ENCODE measurements around the gene CHST11.
"Not testable (repeated sequence)": the region's sequence is repeated elsewhere in the genome, so short reads cannot be mapped to it uniquely, and the experiment has no call there.

CHST11 gene

DNA sequence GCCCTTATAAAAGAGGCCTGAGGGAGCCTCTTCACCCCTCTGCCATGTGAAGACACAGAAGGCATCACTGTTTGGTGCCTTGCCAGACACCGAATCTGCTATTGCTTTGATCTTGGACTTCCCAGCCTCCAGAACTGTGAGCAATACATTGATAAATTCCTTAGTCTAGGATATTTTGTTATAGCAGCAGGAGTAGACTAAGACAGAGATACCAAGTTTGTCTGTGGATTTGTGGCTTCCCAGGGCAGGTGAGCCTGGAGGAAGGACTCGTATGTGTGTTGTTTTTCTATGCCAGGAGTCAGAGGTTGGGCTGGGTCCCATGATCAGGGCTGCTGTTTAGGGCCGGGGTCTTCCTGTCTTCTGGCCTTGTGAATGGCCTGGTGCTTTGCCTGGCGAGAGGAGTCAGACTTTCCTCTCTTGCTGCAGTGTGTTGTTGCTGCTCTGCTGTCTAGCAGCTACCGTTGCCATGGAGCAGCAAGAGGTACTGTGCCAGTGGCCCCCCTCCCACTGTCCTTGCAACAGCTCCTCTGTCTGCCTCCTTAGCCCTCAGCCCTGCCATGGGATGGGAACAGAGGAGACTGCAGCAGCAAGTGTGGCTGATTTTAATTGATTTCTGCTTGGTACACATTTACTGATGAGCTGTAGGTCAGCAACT lies 111.2 kb downstream of the CHST11 start:
- no peak for DNase-seq

DNA sequence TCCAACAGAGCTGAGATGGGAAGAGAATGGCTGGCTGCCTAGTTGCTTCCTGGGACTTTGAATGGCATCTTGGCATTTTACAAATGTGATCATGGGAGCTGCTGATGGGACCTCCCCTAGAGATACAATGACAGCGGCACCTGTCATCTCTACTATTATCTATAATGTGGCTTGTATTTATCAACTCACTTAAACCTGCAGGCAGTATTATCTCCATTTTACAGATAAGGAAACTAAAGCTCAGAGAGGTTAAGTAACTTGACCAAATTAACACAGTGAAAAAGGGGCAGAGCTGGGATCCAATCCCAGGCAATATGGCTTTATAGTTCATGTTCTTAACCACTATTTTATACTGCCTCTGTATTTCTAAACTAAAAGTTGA lies 111.7 kb downstream of the CHST11 start:
- no peak for DNase-seq

DNA sequence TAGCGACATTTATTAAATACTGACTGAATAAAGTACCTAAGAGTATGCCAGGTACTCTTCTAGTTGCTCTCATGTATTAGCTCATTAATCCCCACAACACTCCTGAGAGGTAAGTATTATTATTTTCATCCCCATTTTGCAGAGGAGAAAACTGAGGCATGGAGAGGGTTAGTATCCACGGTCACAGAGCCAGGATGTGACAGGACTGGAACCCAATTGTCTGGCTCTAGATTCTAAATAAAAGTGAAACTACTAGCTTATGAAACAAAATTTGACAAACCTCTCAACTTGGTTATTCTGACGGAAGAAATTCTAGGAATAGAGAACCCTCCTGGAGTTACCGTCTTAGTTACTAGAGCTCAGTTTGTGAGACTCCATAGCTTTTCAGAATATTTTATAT lies 112.2 kb downstream of the CHST11 start:
- DNase-seq, result peak in 1 of 2 donors; percentile 9

DNA sequence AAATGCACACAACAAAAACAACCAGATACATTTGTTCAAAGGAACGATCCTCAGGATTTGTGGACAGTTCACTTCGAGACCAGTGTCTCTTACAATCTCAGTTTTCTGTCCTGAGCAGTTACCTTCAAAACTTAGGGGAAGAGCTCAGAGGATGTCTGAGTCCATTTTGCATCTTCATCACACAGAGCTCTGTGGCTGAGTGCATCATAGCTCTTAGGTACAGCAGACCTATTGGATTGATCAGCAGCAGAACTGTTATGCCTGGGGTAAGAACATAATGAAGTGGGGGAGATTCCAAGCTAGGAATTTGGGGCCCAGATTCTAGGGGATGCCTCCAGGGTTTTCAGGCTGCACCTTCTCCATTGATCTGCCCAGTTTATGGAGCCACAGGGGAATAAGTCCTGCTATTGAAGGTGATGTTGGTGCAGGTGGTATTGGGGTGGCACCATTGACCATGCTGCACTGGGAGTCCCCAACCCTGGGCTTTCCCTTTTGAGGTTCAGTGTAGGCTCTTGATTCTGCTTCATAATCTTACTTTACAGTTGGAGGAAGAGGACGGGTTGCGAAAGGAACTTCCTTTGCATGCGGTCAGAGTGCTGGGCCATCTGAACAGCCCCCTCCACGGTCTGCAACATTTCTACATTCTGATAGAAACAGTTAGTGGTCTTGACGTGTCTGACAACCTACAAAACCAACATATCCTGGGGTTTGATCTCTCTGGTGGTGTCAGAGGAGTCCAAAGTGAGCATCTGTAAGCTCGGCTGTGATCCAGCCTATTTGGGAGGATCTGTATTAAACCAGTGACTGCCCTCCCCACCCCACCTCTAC lies 112.8 kb downstream of the CHST11 start:
- peak; percentile 68 to 73 for DNase-seq

DNA sequence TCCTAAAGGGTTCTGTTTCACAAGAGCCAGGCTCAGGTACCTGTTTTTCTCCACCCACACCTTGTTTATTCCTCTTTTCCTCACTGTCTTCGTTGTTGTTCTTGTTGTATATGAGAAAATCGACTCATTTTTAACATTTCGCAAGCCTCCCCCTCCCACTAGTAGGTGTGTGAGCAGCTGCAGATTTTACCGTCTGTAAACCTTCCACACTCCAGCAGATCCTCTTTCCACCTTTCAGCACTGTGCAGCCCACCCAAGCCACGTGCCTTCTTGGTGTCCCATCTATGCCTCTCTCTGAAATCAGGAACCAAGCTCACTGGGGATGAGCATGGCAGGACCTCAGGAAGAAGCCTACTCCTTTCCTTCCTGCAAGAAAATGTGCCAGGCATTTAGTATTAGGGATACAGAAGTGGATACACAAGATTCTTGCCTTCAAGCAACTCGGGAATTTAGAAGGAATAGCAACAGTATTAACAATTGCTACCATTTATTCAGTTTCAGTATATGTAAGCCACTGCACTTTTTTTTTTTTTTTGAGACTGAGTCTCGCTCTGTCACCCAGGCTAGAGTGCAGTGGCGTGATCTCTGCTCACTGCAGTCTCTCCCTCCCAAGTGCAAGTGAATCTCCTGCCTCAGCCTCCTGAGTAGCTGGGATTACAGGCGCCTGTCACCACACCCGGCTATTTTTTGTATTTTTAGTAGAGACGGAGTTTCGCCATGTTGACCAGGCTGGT lies 113.6 kb downstream of the CHST11 start:
- DNase-seq, result no peak

DNA sequence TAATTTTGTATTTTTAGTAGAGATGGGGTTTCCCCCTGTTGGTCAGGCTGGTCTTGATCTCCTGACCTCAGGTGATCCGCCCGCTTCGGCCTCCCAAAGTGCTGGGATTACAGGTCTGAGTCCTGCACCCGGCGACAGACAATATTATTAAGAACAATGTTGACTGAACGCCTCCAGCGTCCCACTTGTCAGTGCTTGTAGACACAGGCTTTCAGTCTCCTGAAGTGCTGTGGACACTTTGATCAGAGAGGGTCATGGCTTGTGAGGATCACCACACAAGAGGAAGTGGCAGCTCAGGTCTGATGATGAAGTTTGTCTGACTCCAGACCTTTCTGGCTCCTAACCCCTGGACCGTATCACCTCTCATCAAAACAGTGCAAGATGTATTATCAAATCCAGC lies 114.6 kb downstream of the CHST11 start:
- DNase-seq, result peak in 1 of 2 donors; percentile 37

DNA sequence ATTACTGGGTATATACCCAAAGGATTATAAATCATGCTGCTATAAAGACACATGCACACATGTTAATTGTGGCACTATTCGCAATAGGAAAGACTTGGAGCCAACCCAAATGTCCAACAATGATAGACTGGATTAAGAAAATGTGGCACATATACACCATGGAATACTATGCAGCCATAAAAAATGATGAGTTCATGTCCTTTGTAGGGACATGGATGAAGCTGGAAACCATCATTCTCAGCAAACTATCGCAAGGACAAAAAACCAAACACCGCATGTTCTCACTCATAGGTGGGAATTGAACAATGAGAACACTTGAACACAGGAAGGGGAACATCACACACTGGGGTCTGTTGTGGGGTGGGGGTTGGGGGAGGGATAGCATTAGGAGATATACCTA lies 117.6 kb downstream of the CHST11 start:
- not testable (repeated sequence) for DNase-seq

DNA sequence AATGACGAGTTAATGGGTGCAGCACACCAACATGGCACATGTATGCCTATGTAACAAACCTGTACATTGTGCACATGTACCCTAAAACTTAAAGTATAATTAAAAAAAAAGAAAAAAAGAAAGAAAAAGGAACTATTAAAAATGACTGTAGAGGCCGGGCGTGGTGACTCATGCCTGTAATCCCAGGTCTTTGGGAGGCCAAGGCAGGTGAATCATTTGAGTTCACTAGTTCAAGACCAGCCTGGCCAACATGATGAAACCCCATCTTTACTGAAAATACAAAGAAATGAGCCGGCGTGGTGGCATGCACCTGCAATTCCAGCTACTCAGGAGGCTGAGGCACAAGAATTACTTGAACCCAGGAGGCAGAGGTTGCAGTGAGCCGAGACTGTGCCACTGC lies 118.0 kb downstream of the CHST11 start:
- DNase-seq, result peak in 1 of 2 donors; percentile 26

DNA sequence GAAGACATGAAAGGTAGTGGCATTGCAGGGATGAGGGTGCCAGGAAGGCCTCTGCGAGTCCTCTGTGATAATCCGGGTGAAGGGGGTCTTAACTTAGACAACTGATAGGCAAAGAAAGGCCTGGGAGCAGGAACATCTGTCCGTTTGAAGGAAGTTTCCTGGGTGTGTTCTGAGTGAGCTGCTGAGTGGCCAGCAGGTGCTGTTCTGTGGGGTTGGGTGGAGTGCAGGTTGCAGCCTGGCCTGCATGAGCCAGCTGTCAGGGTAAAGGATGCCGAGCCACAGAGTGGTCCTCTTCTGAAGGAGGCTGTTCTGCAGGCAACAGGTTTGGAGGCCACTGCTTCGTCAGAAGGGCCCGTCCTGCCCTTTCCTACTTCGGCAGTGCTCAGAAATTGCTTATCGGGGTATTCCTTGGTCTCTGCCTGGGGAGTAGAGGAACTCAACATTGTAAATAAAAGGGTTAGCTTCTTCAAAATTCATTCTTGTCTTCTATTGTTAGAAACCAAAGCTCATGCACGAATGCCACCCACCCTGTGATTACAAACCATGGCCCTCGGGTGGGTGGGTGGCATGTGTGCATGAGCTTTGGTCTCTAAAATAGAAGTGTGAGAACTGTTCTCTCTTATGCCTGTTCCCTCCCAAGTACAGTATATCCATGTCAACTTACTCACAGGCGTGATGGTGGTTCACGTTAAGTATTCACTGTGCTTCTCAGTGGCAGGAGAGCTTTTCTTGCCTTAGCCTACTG lies 118.9 kb downstream of the CHST11 start:
- no peak for DNase-seq

DNA sequence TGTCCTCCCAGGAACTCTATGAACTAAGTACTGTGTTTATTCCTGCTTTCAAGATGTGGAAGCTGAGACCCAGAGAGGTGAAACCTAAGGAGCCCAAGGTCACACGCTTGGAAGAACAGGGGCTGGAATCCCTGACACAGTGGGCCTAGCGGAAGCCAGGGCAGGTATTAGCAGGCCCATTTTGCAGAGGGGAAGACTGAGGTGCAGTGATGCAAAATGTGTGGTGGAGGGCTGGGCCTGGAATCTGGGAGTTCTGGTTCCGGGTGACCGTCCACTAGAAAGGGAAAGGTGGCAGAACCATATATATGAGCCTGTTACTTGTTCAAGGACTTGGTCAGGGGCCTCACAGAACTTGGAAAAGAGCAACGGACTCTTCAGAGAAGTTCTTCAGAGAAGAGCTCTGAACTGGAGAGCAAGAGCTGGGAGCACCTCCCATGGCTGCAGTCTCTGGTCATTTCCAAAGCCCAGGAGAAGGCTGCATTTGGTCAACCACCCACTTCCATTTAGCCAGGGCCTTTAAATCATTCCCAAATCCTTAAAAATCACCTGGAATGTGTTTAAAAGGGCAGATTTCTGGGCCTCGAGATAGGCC lies 119.5 kb downstream of the CHST11 start:
- DNase-seq, result no peak

DNA sequence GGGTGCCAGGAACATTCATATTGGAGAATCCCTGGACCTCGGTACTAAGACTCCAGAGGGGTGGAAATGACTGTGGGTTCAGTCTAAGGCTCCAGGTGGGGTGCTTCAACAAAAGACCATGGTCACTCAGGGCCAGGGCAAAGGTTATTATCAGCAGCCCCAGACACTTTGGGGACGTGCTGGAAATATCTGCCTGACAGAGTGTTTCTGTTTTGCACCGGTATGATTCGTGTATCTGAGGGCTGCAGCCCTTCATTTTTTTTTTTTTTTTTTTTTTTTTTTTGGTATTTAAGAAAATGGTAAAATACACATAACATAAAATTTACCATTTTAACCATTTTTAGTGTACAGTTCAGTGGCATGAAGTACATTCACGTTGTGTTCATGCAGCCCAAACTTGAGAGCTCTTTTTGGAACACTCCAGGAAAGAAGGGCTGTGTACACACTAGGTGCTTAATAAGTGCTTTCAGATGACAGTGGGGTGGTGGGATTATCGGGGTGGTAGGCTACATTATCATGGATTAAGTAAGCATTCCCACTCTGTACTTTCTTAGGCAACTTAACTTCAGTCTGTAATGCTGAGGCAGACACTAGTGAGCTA lies 120.3 kb downstream of the CHST11 start:
- DNase-seq, result no peak

DNA sequence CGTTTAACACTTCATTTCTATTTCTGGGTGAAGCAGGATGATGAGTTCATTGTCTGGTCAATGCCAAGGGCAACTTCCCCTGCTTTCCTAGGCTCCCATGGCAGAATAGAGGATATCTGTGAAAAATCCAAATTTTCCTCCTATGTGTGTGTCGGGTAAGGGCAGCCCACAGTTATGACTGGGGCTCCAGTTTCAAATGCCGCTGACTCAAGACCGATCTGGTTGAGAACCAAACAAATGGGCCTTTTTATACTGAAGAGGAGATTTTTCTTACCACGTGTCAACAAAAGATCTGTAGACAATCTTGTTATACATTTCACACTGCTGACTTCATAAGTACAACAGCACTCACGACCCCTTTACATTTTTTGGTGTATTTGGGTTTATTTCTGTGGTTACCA lies 120.8 kb downstream of the CHST11 start:
- DNase-seq, result no peak

DNA sequence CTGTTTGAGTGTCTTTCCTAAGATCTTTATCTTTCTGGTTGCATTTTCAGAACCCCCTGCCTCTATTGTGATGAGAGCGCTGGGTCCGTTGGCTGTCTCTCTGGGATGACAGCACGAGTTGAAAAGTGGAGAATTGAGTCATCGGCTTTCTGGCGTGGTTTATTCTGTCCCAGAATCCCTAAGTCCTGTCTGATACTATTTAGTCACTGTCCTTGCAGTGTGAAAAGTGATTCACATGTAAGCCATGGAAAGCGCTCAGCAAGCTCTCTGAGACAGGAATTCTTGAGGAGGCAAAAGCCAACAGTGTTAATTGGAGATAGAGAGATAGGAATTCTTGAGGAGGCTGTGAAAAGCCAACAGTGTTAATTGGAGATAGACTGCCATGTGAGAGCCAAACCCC lies 121.7 kb downstream of the CHST11 start:
- DNase-seq, result no peak

DNA sequence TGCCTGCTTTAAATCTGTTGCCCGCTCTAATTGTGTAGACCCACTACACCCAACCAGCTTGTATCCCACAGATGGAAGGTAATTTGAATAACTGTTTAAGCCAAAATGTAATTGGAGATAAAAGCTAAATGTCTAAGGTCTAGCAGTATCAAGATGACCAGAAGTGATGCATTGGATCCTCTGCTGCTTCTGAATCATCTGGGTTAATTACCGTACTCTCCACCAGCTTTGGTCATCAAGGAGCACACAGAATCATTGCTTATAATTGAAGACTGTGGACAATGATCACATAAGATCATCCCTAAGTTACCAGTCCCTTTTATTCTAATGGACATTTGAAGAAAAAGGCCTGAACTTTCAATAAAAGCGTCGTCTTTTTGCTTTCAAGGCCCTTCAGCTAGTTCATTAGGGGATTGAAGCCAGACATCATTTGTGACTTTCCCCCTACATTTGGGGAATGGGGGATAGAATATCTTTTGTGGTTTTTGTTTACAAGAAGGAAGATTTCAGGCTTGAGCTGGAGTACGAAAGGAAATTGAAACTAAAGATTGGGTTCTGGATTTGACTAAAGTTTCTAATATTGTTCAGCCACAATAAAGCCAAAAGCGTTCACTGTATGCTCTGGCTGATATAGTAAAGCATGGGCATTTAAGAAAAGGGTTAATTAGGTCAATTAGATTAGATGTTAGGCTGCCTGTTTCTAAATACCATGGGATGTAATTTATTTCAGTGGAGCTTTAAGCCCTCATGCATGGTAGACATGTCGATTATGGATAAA lies 123.2 kb downstream of the CHST11 start:
- DNase-seq, result no peak

DNA sequence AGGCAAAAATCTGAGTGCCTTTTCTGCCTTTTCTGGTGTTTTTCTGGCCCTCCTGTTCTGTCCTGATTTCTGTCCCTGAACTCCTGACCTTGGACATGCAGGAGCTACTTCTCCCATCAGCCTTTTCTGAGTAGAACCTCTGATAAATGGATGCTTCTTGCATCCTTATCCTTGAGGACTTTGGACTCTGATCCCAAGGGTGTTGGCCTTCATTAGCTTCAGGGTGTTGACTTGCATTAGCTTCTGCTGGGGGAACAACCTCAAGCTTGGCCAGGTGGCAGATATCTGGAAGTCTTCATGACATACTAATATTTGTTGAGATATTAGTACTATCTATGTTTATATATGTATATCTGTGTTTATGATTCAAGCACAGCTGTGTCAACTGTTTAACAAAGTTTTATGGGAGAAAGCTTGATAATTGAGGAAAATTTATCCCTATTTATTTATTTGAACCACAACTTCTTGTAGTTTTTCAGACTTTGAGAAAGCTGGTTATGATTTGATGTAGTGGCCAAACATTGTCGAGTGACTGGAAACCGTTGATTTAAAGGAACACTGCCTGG lies 124.3 kb downstream of the CHST11 start:
- DNase-seq, result no peak

DNA sequence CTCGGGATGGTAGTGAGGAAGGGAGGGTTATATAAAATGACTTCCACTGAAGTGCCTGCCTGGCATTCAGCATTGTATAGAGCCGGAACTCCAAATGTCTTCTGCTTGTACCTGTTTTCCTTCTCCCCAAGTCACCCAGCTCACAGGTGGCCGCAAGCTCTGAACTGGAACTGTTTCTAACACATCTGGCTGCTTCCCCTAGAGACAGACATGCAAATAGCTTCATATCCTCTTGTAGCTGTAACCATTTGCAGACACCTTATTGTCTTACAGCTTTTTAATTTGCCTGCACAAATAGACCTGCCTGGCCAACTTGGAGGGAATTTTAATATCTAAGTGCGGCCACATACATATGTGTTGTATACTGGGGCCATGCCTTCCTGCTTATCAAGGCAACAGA lies 126.0 kb downstream of the CHST11 start:
- DNase-seq, result peak in 1 of 2 donors; percentile 73

DNA sequence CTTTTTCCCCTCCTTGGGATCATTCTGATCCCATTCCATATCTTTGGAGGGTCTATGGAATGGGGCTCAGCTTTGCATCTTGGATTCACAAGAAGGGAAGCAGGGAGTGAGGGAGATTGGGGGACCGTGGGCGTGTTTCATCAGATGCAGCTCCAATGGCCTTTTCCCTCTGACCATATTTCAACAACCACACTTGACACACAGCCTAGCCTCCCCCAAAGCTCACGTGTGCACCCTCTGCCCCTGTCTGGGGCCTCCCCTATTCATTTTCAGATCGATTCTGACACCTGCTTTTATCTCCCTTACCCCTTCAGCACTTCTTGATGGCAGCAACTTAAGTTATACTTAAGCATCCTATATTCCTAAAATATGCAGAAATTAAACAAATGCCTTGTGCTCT lies 126.6 kb downstream of the CHST11 start:
- DNase-seq, result no peak

DNA sequence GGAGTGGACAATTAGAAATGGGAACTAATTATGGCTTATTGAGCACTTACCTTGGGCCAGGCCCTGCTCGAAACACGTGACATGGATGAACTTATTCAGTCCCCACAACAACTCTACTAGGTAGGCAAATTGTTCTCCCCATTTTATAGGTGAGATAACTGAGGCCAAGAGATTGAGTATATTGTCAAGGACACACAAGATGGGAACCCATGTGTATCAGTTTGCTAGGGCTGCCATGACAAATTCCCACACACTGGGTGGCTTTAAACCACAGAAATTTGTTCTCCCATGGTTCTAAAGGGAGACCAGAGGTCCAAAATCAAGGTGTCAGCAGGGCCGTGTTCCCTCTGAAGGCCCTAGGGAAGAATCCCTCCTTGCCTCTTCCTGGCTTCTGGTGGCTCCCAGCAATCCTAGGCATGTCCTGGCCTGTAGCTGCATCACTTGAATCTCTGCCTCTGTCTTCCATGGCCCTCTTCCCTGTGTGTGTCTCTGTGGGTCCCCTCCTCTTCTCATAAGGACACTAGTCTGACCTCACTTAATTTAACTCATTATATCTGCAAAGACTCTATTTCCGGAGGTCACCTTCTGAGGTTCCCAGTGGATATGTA lies 128.8 kb downstream of the CHST11 start:
- no peak for DNase-seq

DNA sequence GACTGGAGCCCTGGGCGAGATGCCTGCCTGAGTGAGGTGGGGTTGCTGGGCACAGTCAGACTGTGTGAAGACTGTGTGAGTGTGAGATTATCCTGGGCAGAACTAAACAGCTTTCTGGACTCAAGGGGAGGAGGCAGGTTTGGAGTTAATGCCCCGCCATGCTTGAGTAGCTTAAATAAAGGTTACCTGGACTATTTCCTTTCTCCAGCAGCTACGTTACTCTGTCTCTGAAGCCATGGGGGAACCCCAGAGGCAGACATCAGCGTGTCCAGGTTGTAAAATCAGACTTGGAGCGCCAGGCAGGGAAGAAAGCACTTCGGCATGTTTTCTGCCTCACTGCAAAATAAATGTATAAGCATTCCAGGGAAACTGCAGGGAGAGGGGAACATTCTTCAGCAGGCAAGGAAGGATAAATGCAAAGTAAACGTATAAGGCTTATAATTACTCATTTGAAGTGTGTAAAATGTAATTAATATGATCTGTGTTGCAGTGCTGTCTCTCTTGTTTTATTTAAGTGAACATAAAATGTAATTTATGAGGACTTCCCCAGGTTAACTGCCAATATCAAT lies 129.7 kb downstream of the CHST11 start:
- DNase-seq, result no peak

Data from CD4-positive, alpha-beta T cell treated with Interleukin-4 for 1 hour (primary cell).